HG02588 (cell line): Measurements from ENCODE around the gene CC2D2A.
"Not testable (repeated sequence)": the region's sequence is repeated elsewhere in the genome, so short reads cannot be mapped to it uniquely, and the experiment has no call there.

Source experiments
- ATAC-seq: cut with Tn5 transposase; IDR thresholded peaks from one replicate; pipeline ENCODE4 v1.9.1; 2021; ENCODE audit warnings: mild to moderate bottlenecking, moderate library complexity; ENCODE audit not compliant: unreplicated experiment

CC2D2A gene

DNA sequence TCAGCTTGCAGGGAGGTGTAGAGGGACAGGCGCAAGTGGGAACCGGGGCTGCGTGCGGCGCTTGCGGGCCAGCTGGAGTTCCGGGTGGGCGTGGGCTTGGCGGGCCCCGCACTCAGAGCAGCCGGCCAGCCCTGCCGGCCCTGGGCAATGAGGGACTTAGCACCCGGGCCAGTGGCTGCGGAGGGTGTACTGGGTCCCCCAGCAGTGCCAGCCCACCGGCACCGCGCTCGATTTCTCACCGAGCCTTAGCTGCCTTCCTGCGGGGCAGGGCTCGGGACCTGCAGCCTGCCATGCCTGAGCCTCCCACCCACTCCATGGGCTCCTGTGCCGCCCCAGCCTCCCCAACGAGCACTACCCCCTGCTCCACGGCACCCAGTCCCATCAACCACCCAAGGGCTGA is 145.2 kb downstream of the CC2D2A start:
- not testable (repeated sequence) for ATAC-seq

DNA sequence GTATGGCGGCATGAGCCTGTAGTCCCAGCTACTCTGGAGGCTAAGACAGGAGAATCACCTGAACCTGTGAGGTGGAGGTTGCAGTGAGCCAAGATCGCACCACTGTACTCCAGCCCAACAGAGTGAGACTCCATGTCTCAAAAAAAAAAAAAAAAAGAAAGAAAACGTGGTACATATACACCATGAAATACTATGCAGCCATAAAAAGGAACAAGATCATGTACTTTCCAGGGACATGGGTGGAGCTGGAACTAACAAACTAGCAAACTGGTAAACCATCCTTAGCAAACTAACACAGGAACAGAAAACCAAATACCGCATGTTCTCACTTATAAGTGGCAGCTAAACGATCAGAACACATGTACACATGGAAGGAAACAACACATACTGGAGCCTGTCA is 147.7 kb downstream of the CC2D2A start:
- ATAC-seq, result not testable (repeated sequence)

DNA sequence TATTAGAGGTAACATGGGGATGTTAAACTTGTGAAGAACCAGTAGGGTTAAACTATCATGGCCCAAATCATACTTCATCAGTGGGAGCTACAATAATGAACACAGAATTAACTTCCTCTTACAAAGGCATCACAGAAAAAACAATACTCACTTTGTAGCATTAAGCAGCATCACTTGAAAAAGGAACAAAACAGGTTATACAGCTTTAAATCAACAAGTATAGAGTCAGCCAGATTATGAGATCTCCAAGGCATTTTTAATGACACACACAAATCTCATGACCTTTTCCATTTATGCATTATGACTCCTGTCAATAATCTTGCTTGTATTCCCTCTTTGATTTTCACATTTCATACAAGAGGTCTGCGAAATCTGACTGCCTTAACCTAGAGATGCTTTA is 167.1 kb downstream of the CC2D2A start:
- no peak for ATAC-seq

DNA sequence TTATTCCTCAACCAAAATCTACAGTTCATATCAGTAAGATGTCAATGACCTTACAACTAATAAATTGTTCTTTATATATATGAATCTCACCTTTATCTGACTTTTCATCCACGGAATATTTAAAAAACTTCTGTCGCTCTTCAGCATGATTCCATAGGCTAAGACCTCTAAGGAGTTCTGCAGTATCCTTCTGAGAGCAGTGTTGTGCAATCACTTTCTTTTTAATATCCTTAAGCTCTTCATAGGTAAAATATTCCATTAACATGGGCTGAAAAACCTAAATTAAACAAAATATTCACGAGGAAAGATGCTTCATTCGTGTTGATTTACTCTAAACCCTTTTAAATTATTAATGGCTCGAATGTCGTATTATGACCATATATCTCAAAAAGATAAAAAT is 168.7 kb downstream of the CC2D2A start:
- ATAC-seq, result no peak

DNA sequence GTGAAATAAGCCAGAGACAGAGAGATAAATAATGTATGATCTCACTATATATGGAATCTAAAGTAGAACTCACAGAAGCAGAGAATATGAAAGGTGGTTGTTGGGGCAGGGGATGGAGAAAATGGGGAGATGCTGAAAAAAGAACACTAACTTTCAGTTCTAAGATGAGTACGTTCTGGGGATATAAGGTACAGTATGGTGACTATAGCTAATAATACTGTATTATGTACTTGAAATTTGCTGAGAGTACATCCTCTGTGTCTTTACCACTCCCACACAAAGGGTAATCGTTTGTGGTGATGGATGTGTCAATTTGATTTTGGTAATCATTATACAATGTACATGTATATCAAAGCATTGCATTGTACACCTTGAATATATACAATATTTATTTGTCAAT is 178.9 kb downstream of the CC2D2A start:
- peak; percentile 42 for ATAC-seq

DNA sequence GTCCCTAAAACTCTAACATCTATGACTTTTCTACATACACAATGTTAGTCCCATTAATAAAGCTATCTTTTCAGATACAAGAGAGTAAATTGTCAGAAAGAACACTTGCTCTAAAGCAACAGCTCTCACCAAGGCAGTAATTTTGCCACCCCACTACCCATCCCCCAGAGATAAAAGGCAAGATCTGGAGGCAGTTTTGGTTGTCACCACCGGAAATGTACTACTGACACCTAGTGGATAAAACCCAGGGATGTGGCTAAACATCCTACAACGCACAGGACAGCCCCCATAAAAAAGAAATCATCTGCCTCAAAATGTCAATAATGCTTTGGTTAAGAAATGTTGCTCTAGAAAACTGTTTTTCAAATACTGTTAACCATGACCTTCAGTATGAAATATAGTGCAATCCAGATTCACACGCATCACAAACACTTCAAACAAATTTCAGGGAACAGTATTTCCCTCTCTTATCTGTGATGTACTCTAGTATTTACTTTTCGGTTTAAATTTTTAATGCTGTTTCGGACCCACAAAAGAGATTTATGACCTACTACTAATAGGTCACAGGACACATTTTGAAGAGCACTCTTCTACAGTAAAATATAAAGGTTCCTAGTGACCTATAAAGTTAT is 180.3 kb downstream of the CC2D2A start:
- peak; percentile 38 for ATAC-seq
